Tibial artery (tissue), 4 donors: ENCODE results near the gene MORN3.
"Not testable (repeated sequence)": the region's sequence is repeated elsewhere in the genome, so short reads cannot be mapped to it uniquely, and the experiment has no call there.

ENCODE experiments used
- DNase-seq, 2 donors: peaks; one replicate each; pipeline ENCODE4 v3.0.0-alpha.2; 2019
- H3K27ac ChIP-seq, 2 donors: fragments of 200-600 bp; sonication (generic) in 1 of 2; 1 replicate in 1 of 2; 2 replicates in 1 of 2; pipeline ENCODE4 v1.5.1; 2018 to 2019; ENCODE audit warnings: mild to moderate bottlenecking in 1 of 2
- H3K27me3 ChIP-seq, 2 donors: fragments of 200-600 bp; sonication (generic) in 1 of 2; one replicate each; pipeline versions ENCODE4 v1.5.1 to v1.6.0; 2016 to 2019
- H3K36me3 ChIP-seq, 3 donors: fragments of 200-600 bp; sonication (generic) in 2 of 3; one replicate each; pipeline ENCODE4 v1.5.1; 2016 to 2019; ENCODE audit warnings: mild to moderate bottlenecking in 2 of 3
- H3K4me1 ChIP-seq, 4 donors: fragments of 200-600 bp; sonication (generic) in 2 of 4; 1 replicate in 3 of 4; 2 replicates in 1 of 4; pipeline ENCODE4 v1.5.1; 2016 to 2019
- H3K4me3 ChIP-seq, 2 donors: fragments of 200-600 bp; sonication (generic) in 1 of 2; 1 replicate in 1 of 2; 2 replicates in 1 of 2; pipeline ENCODE4 v1.5.1; 2018 to 2019; ENCODE audit warnings: mild to moderate bottlenecking in 2 of 2
- H3K9me3 ChIP-seq, 3 donors: fragments of 200-600 bp; sonication (generic) in 1 of 3; one replicate each; pipeline ENCODE4 v1.5.1; 2016 to 2019
- intact Hi-C: fragments of 100-400 bp; cut with DNase I; formaldehyde crosslinking; loops from one replicate; pipeline ENCODE4 v1.15.0; 2023; ENCODE audit warnings: low total_unique reads
- TF ChIP-seq, protein P1 (sequence below), 2 experiments: fragments of 200-600 bp in 1 of 2; fragments of 450-650 bp in 1 of 2; IDR thresholded peaks; one replicate each; pipeline ENCODE4 v1.5.1; 2017 to 2019; ENCODE audit warnings: antibody characterized with exemption in 2 of 2, mild to moderate bottlenecking in 1 of 2, moderate library complexity in 1 of 2

Gene MORN3

DNA sequence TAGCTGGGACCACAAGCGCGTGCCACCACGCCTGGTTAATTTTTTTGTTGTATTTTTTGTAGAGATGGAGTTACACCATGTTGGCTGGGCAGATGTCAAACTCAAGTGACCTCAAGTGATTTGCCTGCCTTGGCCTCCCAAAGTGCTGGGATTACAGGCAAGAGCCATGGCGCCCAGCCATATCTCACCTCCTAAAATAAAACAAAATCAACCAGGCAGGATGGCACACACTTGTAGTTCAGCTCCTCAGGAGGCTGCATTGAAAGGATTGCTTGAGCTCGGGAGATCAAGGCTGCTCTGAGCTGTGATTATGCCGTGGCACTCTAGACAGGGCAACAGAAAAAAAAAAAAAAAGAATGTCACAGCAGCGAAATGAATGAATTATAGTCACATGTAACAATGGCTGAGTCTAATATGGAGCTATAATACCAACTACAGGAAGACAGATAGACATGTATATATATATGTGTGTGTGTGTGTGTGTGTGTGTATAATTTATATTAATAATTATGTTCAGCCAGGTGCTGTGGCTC, 23.8 kb upstream of the MORN3 start:
- Histone ChIP-seq H3K9me3 (no peaks in the 10 kb centered on the region), H3K27ac (no peak overlapping the region), H3K36me3 (no peaks in the 10 kb centered on the region), H3K27me3 (peaks cover 0 to 2% of the 10 kb centered on the region in 2 donors), H3K4me1 (no peaks in the 10 kb centered on the region), H3K4me3 (no peak overlapping the region)
- no peak for DNase-seq
- TF ChIP-seq, protein P1, sequence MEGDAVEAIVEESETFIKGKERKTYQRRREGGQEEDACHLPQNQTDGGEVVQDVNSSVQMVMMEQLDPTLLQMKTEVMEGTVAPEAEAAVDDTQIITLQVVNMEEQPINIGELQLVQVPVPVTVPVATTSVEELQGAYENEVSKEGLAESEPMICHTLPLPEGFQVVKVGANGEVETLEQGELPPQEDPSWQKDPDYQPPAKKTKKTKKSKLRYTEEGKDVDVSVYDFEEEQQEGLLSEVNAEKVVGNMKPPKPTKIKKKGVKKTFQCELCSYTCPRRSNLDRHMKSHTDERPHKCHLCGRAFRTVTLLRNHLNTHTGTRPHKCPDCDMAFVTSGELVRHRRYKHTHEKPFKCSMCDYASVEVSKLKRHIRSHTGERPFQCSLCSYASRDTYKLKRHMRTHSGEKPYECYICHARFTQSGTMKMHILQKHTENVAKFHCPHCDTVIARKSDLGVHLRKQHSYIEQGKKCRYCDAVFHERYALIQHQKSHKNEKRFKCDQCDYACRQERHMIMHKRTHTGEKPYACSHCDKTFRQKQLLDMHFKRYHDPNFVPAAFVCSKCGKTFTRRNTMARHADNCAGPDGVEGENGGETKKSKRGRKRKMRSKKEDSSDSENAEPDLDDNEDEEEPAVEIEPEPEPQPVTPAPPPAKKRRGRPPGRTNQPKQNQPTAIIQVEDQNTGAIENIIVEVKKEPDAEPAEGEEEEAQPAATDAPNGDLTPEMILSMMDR (IDR thresholded peaks at IDR 0.05): no peak
- intact Hi-C loops: loop anchor here (10.0 kb wide), 1 partner anchor 202 kb away; no protein-coding TSS in a partner anchor

DNA sequence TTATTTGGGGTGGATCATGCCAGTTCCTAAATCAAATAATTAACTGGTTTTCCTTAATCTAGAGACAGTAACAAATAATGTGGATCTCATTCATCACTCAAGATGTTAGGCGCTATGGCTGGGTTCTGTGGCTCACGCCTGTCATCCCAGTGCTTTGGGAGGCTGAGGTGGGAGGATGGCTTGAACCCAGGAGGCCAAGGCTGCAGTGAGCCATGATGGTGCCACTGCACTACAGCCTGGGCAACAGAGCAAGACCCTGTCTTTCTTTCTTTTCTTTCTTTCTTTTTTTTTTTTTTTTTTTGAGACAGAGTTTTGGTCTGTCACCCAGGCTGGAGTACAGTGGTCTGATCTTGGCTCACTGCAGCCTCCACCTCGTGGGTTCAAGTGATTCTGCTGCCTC, 23.3 kb upstream of the MORN3 start:
- not testable (repeated sequence) for H3K27ac ChIP-seq, H3K9me3 ChIP-seq, H3K36me3 ChIP-seq, H3K27me3 ChIP-seq, DNase-seq, H3K4me1 ChIP-seq, H3K4me3 ChIP-seq
- intact Hi-C loops: loop anchor here (10.0 kb wide), 1 partner anchor 202 kb away; no protein-coding TSS in a partner anchor

DNA sequence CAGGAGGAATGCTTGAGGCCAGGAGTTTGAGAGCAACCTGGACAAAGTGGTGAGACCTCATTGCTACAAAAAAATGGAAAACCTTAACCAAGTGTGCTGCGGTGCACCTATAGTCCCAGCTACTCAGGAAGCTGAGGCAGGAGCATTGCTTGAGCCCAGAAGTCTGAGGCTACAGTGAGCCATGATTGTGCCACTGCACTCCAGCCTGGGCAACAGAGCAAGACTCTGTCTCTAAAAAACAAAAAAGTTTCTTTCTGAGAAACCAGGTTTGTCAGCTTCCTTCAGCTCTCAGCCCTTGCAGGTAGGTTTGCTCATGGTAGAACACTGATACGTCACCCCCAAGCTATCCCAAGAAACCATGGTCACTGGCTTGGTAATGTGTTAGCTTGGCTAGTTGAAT, 20.0 kb upstream of the MORN3 start:
- DNase-seq: no peak
- no peak overlapping the region for H3K4me3 ChIP-seq
- intact Hi-C loops: loop anchor here (5.0 kb wide), 1 partner anchor 62 kb away; the partner anchor contains the start of gene ORAI1
- no peaks in the 10 kb centered on the region for H3K27me3 ChIP-seq
- H3K36me3 ChIP-seq: no peaks in the 10 kb centered on the region
- H3K4me1 ChIP-seq: peaks cover 0 to 11% (median 5%) of the 10 kb centered on the region in 4 donors
- no peaks in the 10 kb centered on the region for H3K9me3 ChIP-seq
- no peak overlapping the region for H3K27ac ChIP-seq
- TF ChIP-seq, protein P1 (IDR thresholded peaks at IDR 0.05): no peak

DNA sequence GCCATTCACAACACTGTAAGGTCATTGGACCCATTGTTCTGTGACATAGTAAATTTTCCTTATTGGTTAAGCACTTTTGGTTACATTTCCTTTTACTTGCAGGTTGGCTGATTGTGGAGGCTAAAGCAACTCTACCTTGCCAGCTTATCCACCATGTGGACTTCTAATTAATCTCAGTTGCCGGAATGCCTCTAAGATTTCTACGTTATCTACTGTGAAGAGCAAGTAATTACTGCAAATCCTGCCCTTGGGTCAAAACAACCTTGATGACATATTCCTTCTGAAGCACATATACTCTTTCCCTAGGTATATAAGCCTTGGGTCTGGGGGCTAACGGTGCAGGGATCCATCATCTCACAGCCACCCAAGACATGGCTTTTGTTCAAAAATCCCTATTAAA, 19.5 kb upstream of the MORN3 start:
- Histone ChIP-seq H3K36me3 (no peaks in the 10 kb centered on the region), H3K4me3 (no peak overlapping the region), H3K27ac (no peak overlapping the region), H3K27me3 (no peaks in the 10 kb centered on the region), H3K4me1 (peaks cover 0 to 11% (median 5%) of the 10 kb centered on the region in 4 donors), H3K9me3 (no peaks in the 10 kb centered on the region)
- TF ChIP-seq, protein P1 (IDR thresholded peaks at IDR 0.05): no peak
- intact Hi-C loops: loop anchor here (5.0 kb wide), 1 partner anchor 62 kb away; the partner anchor contains the start of gene ORAI1
- no peak for DNase-seq

DNA sequence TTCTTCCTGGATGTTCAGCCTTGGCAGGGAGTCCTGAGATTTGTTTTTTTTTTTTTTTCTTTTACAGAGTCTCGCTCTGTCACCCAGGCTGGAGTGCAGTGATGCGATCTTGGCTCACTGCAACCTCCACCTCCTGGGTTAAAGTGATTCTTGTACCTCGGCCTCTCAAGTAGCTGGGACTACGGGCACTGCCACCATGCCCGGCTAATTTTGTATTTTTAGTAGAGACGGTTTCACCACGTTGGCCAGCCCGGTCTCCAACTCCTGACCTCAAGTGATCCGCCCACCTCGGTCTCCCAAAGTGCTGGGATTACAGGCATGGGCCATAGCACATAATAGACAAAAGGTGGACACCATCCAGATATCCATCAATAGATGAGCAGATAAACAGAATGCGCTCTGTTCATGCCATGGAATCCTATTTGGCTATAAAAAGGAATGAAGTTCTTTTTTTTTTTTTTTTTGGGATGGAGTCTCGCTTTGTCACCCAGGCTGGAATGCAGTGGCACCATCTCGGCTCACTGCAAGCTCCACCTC, 10.3 kb upstream of the MORN3 start:
- intact Hi-C loops: loop anchor here (5.0 kb wide), 1 partner anchor 122 kb away; no protein-coding TSS in a partner anchor
- not testable (repeated sequence) for H3K4me3 ChIP-seq, DNase-seq, H3K36me3 ChIP-seq, H3K9me3 ChIP-seq, H3K4me1 ChIP-seq, H3K27ac ChIP-seq, H3K27me3 ChIP-seq

DNA sequence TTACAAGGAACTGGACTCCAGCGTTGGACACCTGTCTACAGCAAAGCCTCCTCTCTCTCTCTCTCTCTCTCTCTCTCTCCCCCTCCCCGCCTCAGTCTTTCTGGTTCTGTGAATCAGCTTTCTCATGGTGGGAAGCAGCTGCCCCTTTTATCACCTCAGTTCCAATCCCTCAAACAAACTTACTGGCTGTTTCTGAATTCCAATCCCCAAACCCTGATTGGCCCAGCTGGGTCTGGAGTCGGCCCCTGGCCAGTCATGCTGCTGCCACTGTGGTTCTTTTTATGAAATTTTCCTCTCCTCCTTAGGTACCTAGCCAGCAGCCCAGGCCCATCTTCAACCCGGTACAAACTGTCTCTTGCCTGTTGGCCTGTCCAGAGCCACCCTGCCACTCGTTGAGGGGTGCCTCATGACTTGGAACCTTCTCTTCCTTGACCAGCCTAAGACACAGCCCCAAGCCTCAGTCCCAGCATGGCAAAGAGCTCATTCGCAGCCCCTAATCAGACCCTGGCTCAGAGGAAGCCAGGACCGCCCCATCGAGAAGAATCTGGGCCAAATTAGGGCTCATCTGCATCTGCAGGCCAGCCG, 9.4 kb upstream of the MORN3 start:
- H3K36me3 ChIP-seq: no peaks in the 10 kb centered on the region

More for the DNA sequence above, 9.4 kb upstream of the MORN3 start:
- Histone ChIP-seq H3K4me3 (no peak overlapping the region), H3K27me3 (no peaks in the 10 kb centered on the region), H3K27ac (no peak overlapping the region), H3K4me1 (no peaks in the 10 kb centered on the region), H3K9me3 (no peaks in the 10 kb centered on the region)
- intact Hi-C loops: no loop called here
- TF ChIP-seq, protein P1 (IDR thresholded peaks at IDR 0.05): no peak
- DNase-seq: no peak
